K562 (cell line): ENCODE measurements around the gene DDT. TPM values are rescaled to one million over a fixed set of nuclear protein-coding genes. Genes with fewer than 3 reads are reported as not detected.

Experiments used
- MLLT1 ChIP-seq, 2 experiments: fragments of 450-650 bp; IDR thresholded peaks; 2 replicates each; pipeline ENCODE4 v1.6.1; 2016
- RNF2 ChIP-seq: sonication (generic); IDR thresholded peaks from 2 replicates; pipeline ENCODE4 v1.6.1; 2016
- RREB1 ChIP-seq: fragments of 250-450 bp; sonication (Bioruptor Pico); IDR thresholded peaks from 2 replicates; pipeline ENCODE4 v1.4.0; 2020
- ZBTB9 ChIP-seq: fragments of 450-650 bp; formaldehyde crosslinking; IDR thresholded peaks from 2 replicates; pipeline ENCODE4 v1.4.0; 2020; ENCODE audit warnings: mild to moderate bottlenecking, moderate library complexity
- ZNF24 ChIP-seq: fragments of 450-650 bp; IDR thresholded peaks from 2 replicates; pipeline ENCODE4 v1.6.1; 2016
- ZNF589 ChIP-seq: fragments of 200-800 bp; sonication (Bioruptor generic); IDR thresholded peaks from 2 replicates; pipeline ENCODE4 v1.6.1; 2016; ENCODE audit warnings: low read depth, missing genetic modification characterization, missing compliant biosample characterization
- polyA plus RNA-seq, 8 experiments: library from polyadenylated mRNA; depleted of rRNA in 4 of 8; stranded (reverse) in 5 of 8; unstranded in 3 of 8; fragments of >200 nt; fragmentation: Nextera tagmentation in 2 of 8; fragmentation: Illumina TruSeq in 1 of 8; extraction: Ambion mirVana in 2 of 8; extraction: Trizol in 1 of 8; gene quantifications; 2 replicates each; pipeline versions ENCODE4 v1.2.1 to v1.2.3, GENCODE V29; 2011 to 2014; ENCODE audit warnings: inconsistent platforms in 1 of 8, missing spikeins in 1 of 8
- total RNA-seq, 7 experiments: library from RNA; depleted of rRNA in 6 of 7; stranded (reverse); fragments of >200 nt in 6 of 7; fragmentation: Illumina TruSeq in 2 of 7; extraction: Trizol in 2 of 7; gene quantifications; 2 replicates each; pipeline versions ENCODE4 v1.2.1 to v1.2.3, GENCODE V29; 2011 to 2021; ENCODE audit warnings: low replicate concordance in 1 of 7
- TF ChIP-seq, protein P1 (sequence below): fragments of 250-450 bp; sonication (Bioruptor Pico); IDR thresholded peaks from 2 replicates; pipeline ENCODE4 v1.5.1; 2021; ENCODE audit warnings: mild to moderate bottlenecking

The DDT gene
- total and polyA plus RNA-seq, 9 of the 15 experiments (the other 6 are each of a cell fraction or from before 2014, with no cell fraction given): 24.0 to 209 (median 63.2) TPM

GRCh38 chr22:24006207-24006913 is 32.1 kb upstream of the DDT start (continued):
- TF ChIP-seq, protein P1, sequence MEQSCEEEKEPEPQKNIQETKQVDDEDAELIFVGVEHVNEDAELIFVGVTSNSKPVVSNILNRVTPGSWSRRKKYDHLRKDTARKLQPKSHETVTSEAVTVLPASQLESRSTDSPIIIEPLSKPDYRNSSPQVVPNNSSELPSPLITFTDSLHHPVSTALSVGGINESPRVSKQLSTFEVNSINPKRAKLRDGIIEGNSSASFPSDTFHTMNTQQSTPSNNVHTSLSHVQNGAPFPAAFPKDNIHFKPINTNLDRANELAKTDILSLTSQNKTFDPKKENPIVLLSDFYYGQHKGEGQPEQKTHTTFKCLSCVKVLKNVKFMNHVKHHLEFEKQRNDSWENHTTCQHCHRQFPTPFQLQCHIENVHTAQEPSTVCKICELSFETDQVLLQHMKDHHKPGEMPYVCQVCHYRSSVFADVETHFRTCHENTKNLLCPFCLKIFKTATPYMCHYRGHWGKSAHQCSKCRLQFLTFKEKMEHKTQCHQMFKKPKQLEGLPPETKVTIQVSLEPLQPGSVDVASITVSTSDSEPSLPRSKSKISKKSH (CRISPR knock-in tag): no peak
- TF ChIP-seq MLLT1 (IDR thresholded peaks at IDR 0.05) (peak in 1 of 2 experiments; percentile 90; a peak in 2 of 4 replicates), ZNF24 (no peak), RNF2 (no peak), ZNF589 (CRISPR knock-in tag) (no peak), RREB1 (CRISPR knock-in tag) (no peak), ZBTB9 (CRISPR knock-in tag) (no peak)
- TF ChIP-seq, all 486 proteins: peak for 3
